ENCODE data around the gene MED7.

DNA sequence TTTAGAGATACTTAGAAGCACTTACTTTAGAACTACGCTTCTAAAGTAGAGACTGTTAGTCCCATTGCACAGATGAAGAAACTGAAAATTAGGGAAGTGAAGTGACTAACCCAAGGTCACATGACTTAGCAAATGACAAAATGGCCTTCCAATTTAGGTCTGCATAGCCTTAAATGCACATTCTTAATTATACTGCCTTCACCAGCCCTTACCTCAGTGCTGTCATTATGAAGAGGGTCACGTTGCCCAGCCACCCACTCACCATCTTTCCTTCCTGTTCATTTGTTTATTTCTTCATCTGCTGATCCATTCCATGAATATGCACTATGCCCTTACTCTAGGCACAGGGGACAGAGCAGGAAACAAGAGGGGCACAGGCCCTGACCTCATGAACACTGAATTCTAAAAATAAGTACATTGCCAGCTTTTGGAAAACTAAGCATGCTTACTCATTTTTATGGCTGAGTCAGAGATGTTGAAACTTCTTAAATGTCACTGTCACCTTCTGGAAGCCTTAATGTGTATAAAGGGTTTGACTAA lies 42.5 kb downstream of the MED7 start:
- TF ChIP-seq POLR2AphosphoS5 (IDR thresholded peaks at IDR 0.05) (no peak), EZH2 (IDR thresholded peaks at IDR 0.05; ENCODE audit: borderline replicate concordance, insufficient read depth, low read length, poor library complexity, severe bottlenecking) (no peak), CTCF (IDR thresholded peaks at IDR 0.05; ENCODE audit: poor library complexity, severe bottlenecking) (no peak), SMC3 (conservative IDR thresholded peaks at IDR 0.05; ENCODE audit: poor library complexity) (no peak), TAF1 (IDR thresholded peaks at IDR 0.05; ENCODE audit: low read depth) (no peak), EP300 (conservative IDR thresholded peaks at IDR 0.05; ENCODE audit: poor library complexity, severe bottlenecking) (no peak)

All from neural cell (in vitro differentiated cells).